Tibial nerve (tissue), 4 donors: ENCODE results near the gene ATP8B1. TPM values are rescaled to one million over a fixed set of nuclear protein-coding genes. Genes with fewer than 3 reads are reported as not detected.
"Not testable (repeated sequence)": the region's sequence is repeated elsewhere in the genome, so short reads cannot be mapped to it uniquely, and the experiment has no call there.

Experiments used
- DNase-seq, 2 donors: peaks; one replicate each; pipeline ENCODE4 v3.0.0-alpha.2; 2019; ENCODE audit warnings: low spot score in 2 of 2
- H3K27ac ChIP-seq, 4 donors: fragments of 200-600 bp; sonication (generic) in 3 of 4; one replicate each; pipeline ENCODE4 v1.5.1; 2017 to 2019; ENCODE audit warnings: mild to moderate bottlenecking in 1 of 4
- H3K27me3 ChIP-seq, 2 donors: fragments of 200-600 bp; sonication (generic) in 1 of 2; one replicate each; pipeline versions ENCODE4 v1.5.1 to v1.6.0; 2017 to 2019
- H3K36me3 ChIP-seq, 3 donors: fragments of 200-600 bp; sonication (generic); one replicate each; pipeline ENCODE4 v1.5.1; 2018 to 2019
- H3K4me1 ChIP-seq, 4 donors: fragments of 200-600 bp; sonication (generic) in 3 of 4; one replicate each; pipeline ENCODE4 v1.5.1; 2017 to 2019
- H3K4me3 ChIP-seq, 4 donors: fragments of 200-600 bp; sonication (generic) in 3 of 4; one replicate each; pipeline ENCODE4 v1.5.1; 2017 to 2019; ENCODE audit warnings: mild to moderate bottlenecking in 1 of 4, moderate library complexity in 1 of 4
- H3K9me3 ChIP-seq, 4 donors: fragments of 200-600 bp; sonication (generic) in 3 of 4; one replicate each; pipeline ENCODE4 v1.5.1; 2017 to 2019
- CTCF ChIP-seq, 5 experiments: fragments of 200-600 bp in 3 of 5; fragments of 450-650 bp in 2 of 5; sonication (generic) in 3 of 5; IDR thresholded peaks; one replicate each; pipeline ENCODE4 v1.5.1; 2016 to 2019; ENCODE audit warnings: antibody characterized with exemption in 5 of 5, mild to moderate bottlenecking in 3 of 5, moderate library complexity in 2 of 5
- EP300 ChIP-seq, 2 donors: sonication (generic); formaldehyde crosslinking; IDR thresholded peaks; one replicate each; pipeline ENCODE4 v1.6.1; 2017; ENCODE audit warnings: antibody characterized with exemption in 2 of 2, mild to moderate bottlenecking in 1 of 2
- POLR2A ChIP-seq, 2 donors: fragments of 450-650 bp; IDR thresholded peaks; one replicate each; pipeline ENCODE4 v1.6.1; 2017; ENCODE audit warnings: antibody characterized with exemption in 2 of 2, mild to moderate bottlenecking in 2 of 2, moderate library complexity in 2 of 2
- WGBS, 2 donors: methylation state at CpG; one replicate each; pipeline ENCODE4 v1.1.5; 2018; 5-methylcytosine and 5-hydroxymethylcytosine counted together
- total RNA-seq, 4 donors: library from RNA; depleted of rRNA; stranded (reverse); fragments of >200 nt; gene quantifications; one replicate each; pipeline ENCODE4 v1.1.0, GENCODE V29; 2016

The ATP8B1 gene
- total RNA-seq, 4 donors from 2014 or later, result 8.0 to 25.8 (median 12.4) TPM

GRCh38 chr18:57730146-57730545 lies 73.0 kb downstream of the ATP8B1 start:
- Histone ChIP-seq H3K27me3 (no peaks in the 10 kb centered on the region), H3K4me3 (no peak overlapping the region), H3K36me3 (peaks cover 0 to 12% (median 0%) of the 10 kb centered on the region in 3 donors), H3K4me1 (no peaks in the 10 kb centered on the region), H3K27ac (no peak overlapping the region), H3K9me3 (peaks cover 0 to 30% (median 0%) of the 10 kb centered on the region in 4 donors)
- no peak for DNase-seq
- WGBS, 2 donors, result 78 to 79% methylated on average over 5 of the region's 5 CpGs
- TF ChIP-seq CTCF (IDR thresholded peaks at IDR 0.05), result no peak
- no peak for TF ChIP-seq POLR2A (IDR thresholded peaks at IDR 0.05)

- 61 to 69% methylated on average over 11 of the region's 11 CpGs for WGBS, 2 donors
- Histone ChIP-seq H3K27ac (no peak overlapping the region), H3K4me3 (no peak overlapping the region), H3K27me3 (no peaks in the 10 kb centered on the region), H3K9me3 (peaks cover 0 to 25% (median 0%) of the 10 kb centered on the region in 4 donors), H3K4me1 (no peaks in the 10 kb centered on the region), H3K36me3 (peaks cover 0 to under 1% (median 0%) of the 10 kb centered on the region in 3 donors)
- DNase-seq, result no peak
- no peak for TF ChIP-seq CTCF (IDR thresholded peaks at IDR 0.05)
These were observed 74.1 kb downstream of the ATP8B1 start for GRCh38 chr18:57728941-57729511.

- H3K4me3 ChIP-seq, result no peak overlapping the region
- TF ChIP-seq EP300 (IDR thresholded peaks at IDR 0.05) (no peak), CTCF (IDR thresholded peaks at IDR 0.05) (no peak), POLR2A (IDR thresholded peaks at IDR 0.05) (no peak)
- no peak for DNase-seq
- H3K27me3 ChIP-seq, result no peaks in the 10 kb centered on the region
- no peaks in the 10 kb centered on the region for H3K36me3 ChIP-seq
- H3K27ac ChIP-seq, result no peak overlapping the region
- peaks cover 0 to 25% (median 0%) of the 10 kb centered on the region in 4 donors for H3K9me3 ChIP-seq
- WGBS, 2 donors, result 58 to 62% methylated on average over 6 of the region's 6 CpGs
- no peaks in the 10 kb centered on the region for H3K4me1 ChIP-seq
These were observed 74.9 kb downstream of the ATP8B1 start for GRCh38 chr18:57727952-57728807.

GRCh38 chr18:57719211-57719935 lies 83.7 kb downstream of the ATP8B1 start:
- WGBS, 2 donors, result 88 to 95% methylated on average over 30 of the region's 31 CpGs
- not testable (repeated sequence) for H3K4me3 ChIP-seq, H3K27ac ChIP-seq, DNase-seq, H3K36me3 ChIP-seq, H3K27me3 ChIP-seq, H3K4me1 ChIP-seq
- H3K9me3 ChIP-seq, result peaks cover 0 to 27% (median 0%) of the 10 kb centered on the region in 4 donors

DNA sequence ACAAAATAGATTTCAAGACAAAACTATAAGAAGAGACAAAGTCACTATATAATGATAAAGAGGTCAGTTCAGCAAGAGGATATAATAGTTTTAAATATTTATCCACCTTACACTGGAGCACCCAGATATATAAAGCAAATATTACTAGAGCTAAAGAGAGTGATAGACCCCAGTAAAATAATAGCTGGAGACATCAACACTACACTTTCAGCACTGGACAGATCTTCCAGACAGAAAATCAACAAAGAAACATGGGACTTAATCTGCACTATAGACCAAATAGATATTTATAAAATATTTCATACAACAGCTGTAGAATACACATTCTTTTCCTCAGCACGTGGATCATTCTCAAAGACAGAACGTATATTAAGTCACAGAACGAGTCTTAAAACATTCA lies 86.6 kb downstream of the ATP8B1 start:
- DNase-seq, result no peak
- TF ChIP-seq EP300 (IDR thresholded peaks at IDR 0.05), result no peak
- no peak for TF ChIP-seq POLR2A (IDR thresholded peaks at IDR 0.05)
- no peak for TF ChIP-seq CTCF (IDR thresholded peaks at IDR 0.05)
- Histone ChIP-seq H3K4me1 (peaks cover 0 to 11% (median 0%) of the 10 kb centered on the region in 4 donors), H3K9me3 (peaks cover 0 to 36% (median 0%) of the 10 kb centered on the region in 4 donors), H3K4me3 (no peak overlapping the region), H3K27ac (no peak overlapping the region), H3K36me3 (no peaks in the 10 kb centered on the region), H3K27me3 (no peaks in the 10 kb centered on the region)
- 92 to 94% methylated on average over 3 of the region's 3 CpGs for WGBS, 2 donors
